ENCODE results near the gene CERS2.

DNA sequence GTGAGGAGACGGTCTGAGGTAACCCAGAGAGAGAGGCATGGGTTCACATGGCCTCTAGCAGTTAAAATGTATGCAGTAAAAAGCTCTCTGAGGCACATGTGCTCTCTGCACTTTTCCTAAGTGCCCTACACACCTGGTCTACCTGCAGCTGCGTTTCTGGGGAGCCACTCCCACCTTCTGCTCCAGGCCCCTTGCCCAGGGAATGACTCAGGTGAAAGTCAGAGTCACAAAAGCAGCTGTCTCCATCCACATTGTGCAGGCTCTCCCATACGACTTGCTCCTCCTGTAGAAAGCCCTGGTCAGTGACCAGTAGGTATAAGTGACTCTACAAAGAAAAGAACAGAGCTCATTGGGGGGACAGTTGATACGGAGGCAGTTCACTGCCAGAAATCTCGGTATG is 23.3 kb upstream of the CERS2 start:
- TF ChIP-seq RFX5 (IDR thresholded peaks at IDR 0.05; ENCODE audit: low read depth, low read length) (no peak), POLR2A (IDR thresholded peaks at IDR 0.05; ENCODE audit: low read depth, low read length) (no peak)
